NOMO-1 treated with DMSO at 0.1 percent for 48 hours (cell line): ENCODE data around the gene SCRN1.
"Not testable (repeated sequence)": the region's sequence is repeated elsewhere in the genome, so short reads cannot be mapped to it uniquely, and the experiment has no call there.

Experiments
- DNase-seq: peaks from one replicate; lab custom pipeline; 2025; ENCODE audit not compliant: unreplicated experiment; lab: John Stamatoyannopoulos, UW

SCRN1 gene

GRCh38 chr7:29970158-29970557 is 19.4 kb downstream of the SCRN1 start:
- no peak for DNase-seq

GRCh38 chr7:29969738-29970137 is 19.9 kb downstream of the SCRN1 start:
- DNase-seq, result no peak

- no peak for DNase-seq
Observed at GRCh38 chr7:29968683-29969395, 20.8 kb downstream of the SCRN1 start.

- DNase-seq, result no peak
Observed at GRCh38 chr7:29965030-29965429, 24.6 kb downstream of the SCRN1 start.

- no peak for DNase-seq
Observed at GRCh38 chr7:29962035-29962434, 27.6 kb downstream of the SCRN1 start.

GRCh38 chr7:29961611-29962010 is 28.0 kb downstream of the SCRN1 start:
- not testable (repeated sequence) for DNase-seq

GRCh38 chr7:29958667-29959358 is 30.8 kb downstream of the SCRN1 start:
- DNase-seq, result no peak

- DNase-seq, result no peak
Observed at GRCh38 chr7:29957521-29958310, 31.9 kb downstream of the SCRN1 start.

GRCh38 chr7:29956487-29956836 is 33.1 kb downstream of the SCRN1 start:
- no peak for DNase-seq

- peak; percentile 89 for DNase-seq
Observed at GRCh38 chr7:29955799-29956486, 33.7 kb downstream of the SCRN1 start.

- no peak for DNase-seq
Observed at GRCh38 chr7:29955075-29955792, 34.4 kb downstream of the SCRN1 start.

GRCh38 chr7:29953726-29954347 is 35.8 kb downstream of the SCRN1 start:
- DNase-seq, result no peak

GRCh38 chr7:29951206-29951605 is 38.4 kb downstream of the SCRN1 start:
- DNase-seq, result no peak

- no peak for DNase-seq
Observed at GRCh38 chr7:29950480-29950879, 39.1 kb downstream of the SCRN1 start.

GRCh38 chr7:29948587-29948986 is 41.0 kb downstream of the SCRN1 start:
- no peak for DNase-seq

- DNase-seq, result no peak
Observed at GRCh38 chr7:29946428-29947186, 43.0 kb downstream of the SCRN1 start.

- DNase-seq, result no peak
Observed at GRCh38 chr7:29945259-29945809, 44.3 kb downstream of the SCRN1 start.

- DNase-seq, result no peak
Observed at GRCh38 chr7:29940199-29940598, 49.4 kb downstream of the SCRN1 start.

GRCh38 chr7:29937132-29937531 is 52.5 kb downstream of the SCRN1 start:
- DNase-seq, result no peak
